HG02678 (cell line): ENCODE measurements around the gene EHBP1.
"Not testable (repeated sequence)": the region's sequence is repeated elsewhere in the genome, so short reads cannot be mapped to it uniquely, and the experiment has no call there.

Experiments
- ATAC-seq: cut with Tn5 transposase; IDR thresholded peaks from one replicate; pipeline ENCODE4 v1.9.1; 2021; ENCODE audit warnings: mild to moderate bottlenecking, moderate library complexity; ENCODE audit not compliant: unreplicated experiment

EHBP1 gene

GRCh38 chr2:63003351-63003750, 297.8 kb downstream of the EHBP1 start:
- no peak for ATAC-seq

DNA sequence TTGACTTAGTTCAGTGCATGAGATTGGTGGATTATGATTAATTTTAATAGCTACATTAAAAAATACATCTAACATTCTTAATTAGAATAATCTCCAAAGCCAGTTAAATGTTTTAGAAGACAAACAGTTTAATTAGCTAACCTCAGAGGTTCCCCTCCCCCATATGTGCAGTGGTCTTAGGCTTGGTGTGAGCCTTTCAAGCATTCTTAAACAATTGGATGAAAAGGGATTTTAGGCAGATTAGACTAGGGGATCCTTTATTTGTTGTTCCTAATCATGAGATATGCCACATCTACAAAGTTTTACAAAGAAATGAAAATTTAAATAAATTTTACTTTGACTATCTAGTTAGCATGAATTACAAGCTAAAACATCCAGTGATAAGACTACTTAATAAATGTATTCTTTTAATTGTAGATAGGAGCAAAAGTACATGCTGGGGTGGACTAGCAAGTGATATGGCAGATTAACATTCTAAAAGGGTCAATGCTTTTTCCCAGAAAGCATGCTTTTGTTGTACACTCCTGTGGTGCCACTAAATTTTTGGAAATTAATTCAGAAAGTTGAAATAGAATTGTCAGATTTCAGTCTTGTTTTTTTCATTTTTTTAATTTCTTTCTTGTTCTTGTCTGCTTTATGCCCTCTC, 302.4 kb downstream of the EHBP1 start:
- no peak for ATAC-seq

DNA sequence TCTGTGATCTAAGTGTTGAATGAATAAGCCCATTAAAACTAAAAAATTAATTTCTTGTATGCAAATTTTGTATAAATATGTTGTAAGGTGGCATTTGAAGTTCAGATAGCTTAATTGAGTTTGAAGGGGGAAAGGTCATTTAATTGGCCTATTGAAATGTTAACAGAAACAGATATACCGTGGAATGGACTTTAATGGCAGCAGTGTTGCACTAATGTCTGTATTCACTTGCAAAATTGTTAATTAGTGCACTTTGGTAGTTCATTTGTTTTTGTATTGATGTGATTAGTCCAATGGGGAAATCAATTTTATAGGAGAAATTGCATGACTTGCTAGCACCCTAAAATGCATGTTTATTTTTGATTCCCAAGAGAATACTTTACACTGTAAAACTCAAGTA, 303.3 kb downstream of the EHBP1 start:
- no peak for ATAC-seq

- ATAC-seq, result no peak
These were observed 304.0 kb downstream of the EHBP1 start for GRCh38 chr2:63009490-63009889.

DNA sequence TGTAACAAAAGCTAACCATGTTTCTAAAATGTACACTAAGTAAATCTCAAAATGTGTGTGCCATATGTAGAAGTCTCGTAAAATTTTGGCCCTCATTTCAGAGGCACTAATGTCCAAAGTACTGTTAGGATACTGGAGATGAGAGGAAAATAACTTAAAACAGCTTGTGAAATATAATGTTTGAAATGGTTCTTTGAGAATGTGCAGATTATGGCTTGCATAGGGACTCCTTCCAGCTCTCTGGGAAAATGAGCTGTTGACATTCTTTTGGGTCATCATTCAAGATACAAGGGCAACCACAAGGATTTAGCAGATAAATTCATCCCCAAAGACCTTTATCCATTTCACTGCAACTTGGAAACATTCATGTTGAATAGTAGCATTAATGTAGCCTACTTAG, 307.0 kb downstream of the EHBP1 start:
- ATAC-seq, result no peak

DNA sequence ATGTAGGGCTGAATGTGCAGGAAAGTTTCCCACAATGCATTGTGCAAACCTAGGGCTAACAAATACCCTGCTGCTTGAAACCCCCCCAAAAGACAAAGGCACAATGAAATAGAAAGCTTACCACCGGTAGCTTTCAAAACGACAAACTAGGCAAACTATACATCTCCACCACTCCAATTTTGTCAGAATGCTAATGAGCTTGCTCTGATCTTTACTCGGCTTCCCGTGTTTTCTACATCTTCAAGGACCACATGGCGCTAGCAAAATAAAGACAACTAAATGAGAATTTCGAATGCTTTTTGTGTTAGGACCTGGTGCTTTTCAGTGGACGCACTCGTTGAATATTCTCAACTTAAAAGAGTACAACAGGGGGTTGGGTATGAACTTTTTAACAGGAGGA, 307.9 kb downstream of the EHBP1 start:
- ATAC-seq, result no peak

DNA sequence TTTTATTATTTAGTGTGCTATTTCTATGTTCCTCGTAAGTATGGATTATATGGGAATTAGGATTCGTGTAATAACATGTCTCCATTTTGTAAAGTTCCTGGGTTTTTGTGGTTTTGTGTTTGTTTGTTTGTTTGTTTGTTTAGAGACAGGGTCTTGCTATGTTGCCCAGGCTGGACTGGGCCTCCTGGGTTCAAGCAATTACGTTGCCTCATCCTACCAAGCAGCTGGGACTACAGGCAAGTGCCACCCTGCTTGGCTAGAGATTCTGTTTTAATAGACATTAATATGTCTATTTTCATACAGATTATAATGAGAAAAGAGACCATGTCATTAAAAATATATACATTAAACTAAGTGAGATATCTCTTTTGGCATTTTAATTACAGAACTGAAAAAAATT, 309.9 kb downstream of the EHBP1 start:
- ATAC-seq, result no peak

GRCh38 chr2:63018439-63018838, 312.9 kb downstream of the EHBP1 start:
- ATAC-seq, result no peak

- ATAC-seq, result not testable (repeated sequence)
These were observed 314.2 kb downstream of the EHBP1 start for GRCh38 chr2:63019686-63020085.

- ATAC-seq, result no peak
These were observed 317.9 kb downstream of the EHBP1 start for GRCh38 chr2:63023444-63023843.

- ATAC-seq, result no peak
These were observed 321.7 kb downstream of the EHBP1 start for GRCh38 chr2:63027220-63027619.

DNA sequence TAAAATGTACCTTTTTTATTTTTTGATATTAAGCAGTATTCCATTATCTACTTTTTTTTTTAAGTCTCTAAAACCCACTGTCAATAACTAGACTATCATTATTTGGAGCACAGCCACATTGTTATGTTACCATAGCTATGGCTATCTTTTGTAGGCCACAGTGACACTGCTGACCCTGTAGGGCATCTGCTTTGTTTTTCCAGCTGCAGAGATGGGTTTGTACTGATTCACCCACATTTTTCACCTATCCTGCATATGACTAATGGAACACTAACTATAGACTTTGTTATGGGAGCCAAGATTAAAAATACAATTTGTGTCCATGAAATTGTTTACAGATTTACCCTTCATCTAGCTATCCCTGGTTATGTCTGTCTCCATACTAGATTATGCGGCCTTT, 323.5 kb downstream of the EHBP1 start:
- no peak for ATAC-seq

- ATAC-seq, result no peak
These were observed 329.0 kb downstream of the EHBP1 start for GRCh38 chr2:63034526-63034925.

GRCh38 chr2:63035169-63035568, 329.7 kb downstream of the EHBP1 start:
- no peak for ATAC-seq

GRCh38 chr2:63035660-63036059, 330.1 kb downstream of the EHBP1 start:
- no peak for ATAC-seq

- no peak for ATAC-seq
These were observed 332.5 kb downstream of the EHBP1 start for GRCh38 chr2:63038034-63038433.

DNA sequence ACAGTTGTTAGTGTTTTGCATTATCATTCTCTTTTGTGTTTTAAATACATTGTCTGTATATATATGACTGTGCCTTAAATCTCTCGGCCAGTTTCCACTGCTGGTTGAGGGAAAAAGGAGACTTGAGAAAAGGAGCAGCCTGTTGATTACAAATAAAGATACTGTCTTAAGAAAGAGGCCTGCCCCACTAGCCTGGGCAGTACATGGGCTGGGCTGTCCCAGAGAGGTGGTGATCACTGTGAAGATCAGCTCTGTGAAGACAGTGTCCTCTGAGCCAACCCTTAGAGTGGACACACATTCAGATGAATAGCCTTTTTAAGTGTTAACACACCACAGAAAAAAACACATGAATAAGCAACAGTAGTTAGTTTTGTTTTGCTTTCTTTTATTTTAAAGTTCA, 335.1 kb downstream of the EHBP1 start:
- ATAC-seq, result no peak

DNA sequence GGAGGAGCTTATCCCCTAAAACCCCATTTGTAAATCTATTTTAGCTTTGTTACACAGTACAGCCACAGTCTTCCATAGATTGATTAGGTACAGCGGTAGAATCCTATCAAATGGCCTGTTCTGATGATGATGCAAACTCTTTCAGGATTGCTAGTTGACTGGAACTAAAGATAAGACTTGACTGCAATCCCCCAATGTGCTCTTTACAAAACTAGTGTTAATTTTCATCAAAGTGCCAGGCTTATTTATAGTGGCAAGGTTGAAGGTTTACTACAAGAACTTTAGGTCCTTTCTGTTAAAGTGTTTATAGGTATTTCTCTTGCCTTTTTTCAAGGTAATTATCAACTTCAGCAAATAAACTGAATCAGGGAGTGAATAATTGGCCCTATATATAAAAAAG, 336.1 kb downstream of the EHBP1 start:
- ATAC-seq, result no peak

- ATAC-seq, result no peak
These were observed 339.1 kb downstream of the EHBP1 start for GRCh38 chr2:63044362-63045327.

DNA sequence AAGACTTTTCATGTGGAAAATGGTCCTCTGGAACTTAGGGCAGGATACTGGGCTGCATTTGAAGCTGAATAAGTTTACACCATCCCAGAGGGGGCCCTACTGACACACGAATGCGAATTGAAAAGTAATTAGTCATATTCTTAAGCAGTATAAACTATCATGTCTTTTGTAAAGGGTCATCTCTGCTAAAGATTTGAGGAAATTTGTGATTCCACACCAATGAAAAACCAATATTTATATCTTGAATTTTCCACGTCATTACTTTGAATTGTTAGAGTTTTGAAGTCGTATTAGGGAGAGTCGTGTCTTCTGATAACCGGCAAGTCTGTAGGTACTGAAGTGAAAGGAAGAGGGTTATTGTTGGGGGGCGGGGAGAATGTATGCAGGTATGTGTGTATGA, 341.0 kb downstream of the EHBP1 start:
- ATAC-seq, result no peak

DNA sequence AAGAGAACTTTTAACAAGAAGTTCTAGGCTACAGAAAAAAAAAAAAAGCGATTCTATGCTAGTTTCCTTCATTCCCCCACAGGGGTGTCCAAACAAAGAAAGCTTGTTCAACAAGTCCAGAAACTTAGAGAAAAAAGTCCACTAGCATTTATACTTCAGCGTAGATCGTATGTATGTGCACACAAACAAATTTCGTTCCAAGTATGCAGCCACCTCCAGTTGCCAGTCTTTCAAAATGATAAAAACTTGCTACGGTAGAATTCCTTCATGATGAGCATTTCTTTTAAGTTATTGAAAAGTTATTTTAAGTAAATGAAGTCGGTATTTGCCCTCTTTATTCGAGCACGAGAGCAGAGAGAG, 341.4 kb downstream of the EHBP1 start:
- no peak for ATAC-seq
